ENCODE data around the gene STIMATE.

STIMATE gene

GRCh38 chr3:52912885-52913731, 15.8 kb upstream of the STIMATE start:
- Histone ChIP-seq H3K4me2 (ENCODE audit: low read length) (no peak overlapping the region), H3F3A (ENCODE audit: control insufficient read depth, insufficient read depth) (no peaks in the 10 kb centered on the region), H3K4me3 (ENCODE audit: low read length) (no peak overlapping the region), H3K4me1 (ENCODE audit: control insufficient read depth, low read length) (no peaks in the 10 kb centered on the region), H4K20me1 (ENCODE audit: control insufficient read depth, insufficient read depth, low read depth, low read length) (no peaks in the 10 kb centered on the region), H3K27ac (ENCODE audit: low read depth, low read length) (no peak overlapping the region), H3K36me3 (ENCODE audit: control insufficient read depth, low read length) (peaks cover 5% of the 10 kb centered on the region; the same call in 1 of the 2 replicates), H3K9me2 (replicated peaks; ENCODE audit: control insufficient read depth, low read length) (no peaks in the 10 kb centered on the region), H3K79me2 (ENCODE audit: control insufficient read depth, low read length) (no peaks in the 10 kb centered on the region), H3K27me3 (ENCODE audit: control insufficient read depth, low read length) (no peaks in the 10 kb centered on the region), H3K9me3 (ENCODE audit: control insufficient read depth, insufficient read depth, low read length) (no peaks in the 10 kb centered on the region)
- TF ChIP-seq EZH2phosphoT487 (IDR thresholded peaks at IDR 0.05; ENCODE audit: borderline replicate concordance, low read length) (no peak), CTCF (IDR thresholded peaks at IDR 0.05; ENCODE audit: low read depth, low read length, poor library complexity, severe bottlenecking) (no peak)

GRCh38 chr3:52910823-52911222, 13.5 kb upstream of the STIMATE start:
- Histone ChIP-seq H3K9me2 (replicated peaks; ENCODE audit: control insufficient read depth, low read length) (no peaks in the 10 kb centered on the region), H3K27ac (ENCODE audit: low read depth, low read length) (no peak overlapping the region), H3K9me3 (ENCODE audit: control insufficient read depth, insufficient read depth, low read length) (no peaks in the 10 kb centered on the region), H3K4me2 (ENCODE audit: low read length) (no peak overlapping the region), H3K36me3 (ENCODE audit: control insufficient read depth, low read length) (peaks cover 5% of the 10 kb centered on the region; the same call in 1 of the 2 replicates), H3K79me2 (ENCODE audit: control insufficient read depth, low read length) (no peaks in the 10 kb centered on the region), H3F3A (ENCODE audit: control insufficient read depth, insufficient read depth) (no peaks in the 10 kb centered on the region), H3K27me3 (ENCODE audit: control insufficient read depth, low read length) (no peaks in the 10 kb centered on the region), H3K4me3 (ENCODE audit: low read length) (no peak overlapping the region), H3K4me1 (ENCODE audit: control insufficient read depth, low read length) (no peaks in the 10 kb centered on the region), H4K20me1 (ENCODE audit: control insufficient read depth, insufficient read depth, low read depth, low read length) (no peaks in the 10 kb centered on the region)
- no peak for TF ChIP-seq EZH2phosphoT487 (IDR thresholded peaks at IDR 0.05; ENCODE audit: borderline replicate concordance, low read length)
- TF ChIP-seq CTCF (IDR thresholded peaks at IDR 0.05; ENCODE audit: low read depth, low read length, poor library complexity, severe bottlenecking) = no peak

GRCh38 chr3:52907497-52907896, 10.1 kb upstream of the STIMATE start:
- Histone ChIP-seq H3K36me3 (ENCODE audit: control insufficient read depth, low read length) (0 out of 2 replicates have a peak, but pooled peaks cover 3% of the 10 kb centered on the region), H3K79me2 (ENCODE audit: control insufficient read depth, low read length) (no peaks in the 10 kb centered on the region), H3K9me3 (ENCODE audit: control insufficient read depth, insufficient read depth, low read length) (no peaks in the 10 kb centered on the region), H3K27ac (ENCODE audit: low read depth, low read length) (no peak overlapping the region), H3F3A (ENCODE audit: control insufficient read depth, insufficient read depth) (no peaks in the 10 kb centered on the region), H3K4me1 (ENCODE audit: control insufficient read depth, low read length) (no peaks in the 10 kb centered on the region), H3K4me3 (ENCODE audit: low read length) (no peak overlapping the region), H4K20me1 (ENCODE audit: control insufficient read depth, insufficient read depth, low read depth, low read length) (no peaks in the 10 kb centered on the region), H3K9me2 (replicated peaks; ENCODE audit: control insufficient read depth, low read length) (no peaks in the 10 kb centered on the region), H3K4me2 (ENCODE audit: low read length) (no peak overlapping the region), H3K27me3 (ENCODE audit: control insufficient read depth, low read length) (no peaks in the 10 kb centered on the region)
- TF ChIP-seq CTCF (IDR thresholded peaks at IDR 0.05; ENCODE audit: low read depth, low read length, poor library complexity, severe bottlenecking) (no peak), EZH2phosphoT487 (IDR thresholded peaks at IDR 0.05; ENCODE audit: borderline replicate concordance, low read length) (no peak)
